Measurements from ENCODE around the gene ARHGEF17.

ARHGEF17 gene

GRCh38 chr11:73414977-73415651, 107.0 kb downstream of the ARHGEF17 start:
- DNase-seq: no peak

DNA sequence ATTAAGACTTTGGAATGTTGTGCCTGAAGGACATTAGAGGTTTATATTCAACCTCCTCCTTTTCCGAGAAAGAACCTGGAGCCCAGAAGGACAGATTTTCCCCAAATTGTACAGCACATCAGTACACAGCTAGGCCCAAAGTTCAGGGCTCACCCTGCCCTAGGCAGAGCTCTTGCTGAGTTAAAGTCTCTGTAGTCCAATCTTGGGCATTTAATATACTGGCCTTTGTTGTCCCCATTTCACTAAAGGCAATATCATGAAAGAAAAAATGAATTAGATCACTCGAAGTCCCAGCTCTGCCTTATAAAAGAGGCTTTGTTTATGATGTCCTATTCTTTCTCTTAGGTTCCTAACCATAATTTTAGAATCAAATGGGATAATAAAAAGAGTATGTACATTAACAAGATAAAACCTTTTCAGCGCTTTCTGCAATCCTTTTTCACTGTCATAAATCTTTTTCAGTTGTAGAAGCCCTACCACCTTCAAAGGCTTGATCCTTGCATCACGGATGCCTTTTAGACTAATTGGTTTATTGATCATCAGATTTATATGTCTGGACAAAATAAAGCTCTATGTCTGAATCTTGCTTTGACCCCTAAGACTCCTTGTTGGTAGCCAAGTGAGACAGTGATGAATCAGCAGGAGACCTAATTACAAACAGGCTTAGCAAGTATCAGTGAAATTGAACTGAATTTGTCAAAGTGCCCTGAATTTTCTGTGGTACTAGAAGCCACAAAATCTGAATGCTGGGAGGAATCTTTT, 108.0 kb downstream of the ARHGEF17 start:
- DNase-seq: no peak

DNA sequence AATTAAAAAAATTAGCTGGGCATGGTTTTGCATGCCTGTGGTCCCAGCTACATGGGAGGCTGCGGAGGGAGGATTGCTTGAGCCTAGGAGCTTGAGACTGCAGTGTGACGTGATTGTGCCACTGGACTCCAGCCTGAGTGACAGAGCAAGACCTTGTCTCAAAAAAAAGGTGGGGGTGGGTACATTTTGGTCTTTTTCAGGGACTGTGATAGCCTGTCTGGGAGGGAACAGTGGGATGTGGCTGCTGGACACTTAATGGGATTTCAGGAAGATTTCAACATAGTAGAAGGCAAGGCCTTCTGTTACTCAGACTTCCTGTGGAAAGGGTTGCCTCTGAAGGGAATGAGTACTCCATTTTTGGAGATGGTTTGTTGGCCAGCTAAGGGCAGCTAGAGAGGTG, 108.7 kb downstream of the ARHGEF17 start:
- no peak for DNase-seq
